GM23338 (cell line): ENCODE results near the gene TRHDE. TPM values are rescaled to one million over a fixed set of nuclear protein-coding genes. Genes with fewer than 3 reads are reported as not detected.

Experiments
- ATAC-seq: fragments of 200-7000 bp; cut with Tn5 transposase; 3 replicates; pipeline ENCODE4 v1.9.1; 2020
- DNase-seq: peaks from one replicate; pipeline ENCODE4 v3.0.0-alpha.2; 2015; ENCODE audit warnings: low spot score
- H2AFZ ChIP-seq: fragments of 200-600 bp; sonication (generic); 2 replicates; pipeline ENCODE4 v1.8.0; 2016; ENCODE audit warnings: antibody characterized with exemption, mild to moderate bottlenecking, moderate library complexity
- H3F3A ChIP-seq: fragments of 200-600 bp; sonication (generic); replicated peaks from 2 replicates; pipeline ENCODE4 v1.8.0; 2017; ENCODE audit warnings: antibody characterized with exemption, mixed run types, low read depth
- H3K27ac ChIP-seq: fragments of 200-600 bp; sonication (generic); 2 replicates; pipeline ENCODE4 v1.6.1; 2016; ENCODE audit warnings: low read depth
- H3K27me3 ChIP-seq: fragments of 200-600 bp; sonication (generic); 2 replicates; pipeline ENCODE4 v1.8.0; 2016; ENCODE audit warnings: mild to moderate bottlenecking, mixed run types, moderate library complexity; ENCODE audit not compliant: insufficient read depth
- H3K36me3 ChIP-seq: fragments of 200-600 bp; sonication (generic); 2 replicates; pipeline ENCODE4 v1.8.0; 2016; ENCODE audit warnings: mild to moderate bottlenecking; ENCODE audit not compliant: insufficient read depth
- H3K4me1 ChIP-seq: fragments of 200-600 bp; sonication (generic); 2 replicates; pipeline ENCODE4 v1.8.0; 2016; ENCODE audit warnings: mild to moderate bottlenecking, moderate library complexity; ENCODE audit not compliant: insufficient read depth
- H3K4me2 ChIP-seq: fragments of 200-600 bp; sonication (generic); 2 replicates; pipeline ENCODE4 v1.7.1; 2017; ENCODE audit warnings: mixed run types
- H3K4me3 ChIP-seq: fragments of 200-600 bp; sonication (generic); 2 replicates; pipeline ENCODE4 v1.6.1; 2016; ENCODE audit warnings: mixed run types
- H3K79me2 ChIP-seq: fragments of 200-600 bp; sonication (generic); replicated peaks from 2 replicates; pipeline ENCODE4 v1.8.0; 2017; ENCODE audit warnings: mild to moderate bottlenecking; ENCODE audit not compliant: insufficient read depth
- H3K9me2 ChIP-seq: fragments of 200-600 bp; sonication (generic); 2 replicates; pipeline ENCODE4 v1.8.0; 2017; ENCODE audit not compliant: insufficient read depth
- H4K20me1 ChIP-seq: fragments of 200-600 bp; sonication (generic); replicated peaks from 2 replicates; pipeline ENCODE4 v1.8.0; 2017; ENCODE audit warnings: mild to moderate bottlenecking; ENCODE audit not compliant: insufficient read depth
- H3K27ac Mint-ChIP-seq: 2 replicates; pipeline ENCODE4 v1.8.0; 2020; ENCODE audit warnings: inconsistent platforms, mild to moderate bottlenecking, moderate library complexity, mixed read lengths
- H3K27me3 Mint-ChIP-seq: 3 replicates; pipeline ENCODE4 v1.8.0; 2022; ENCODE audit warnings: low read depth, mild to moderate bottlenecking, moderate library complexity, mixed read lengths, inconsistent platforms; ENCODE audit not compliant: insufficient read depth, poor library complexity
- H3K36me3 Mint-ChIP-seq: 3 replicates; pipeline ENCODE4 v1.8.0; 2021; ENCODE audit warnings: low read depth, mild to moderate bottlenecking, inconsistent platforms, moderate library complexity, mixed read lengths
- H3K4me1 Mint-ChIP-seq: 3 replicates; pipeline ENCODE4 v1.8.0; 2020; ENCODE audit warnings: mild to moderate bottlenecking, inconsistent platforms, mixed read lengths
- H3K4me3 Mint-ChIP-seq: 3 replicates; pipeline ENCODE4 v1.8.0; 2021; ENCODE audit warnings: moderate library complexity, mild to moderate bottlenecking, inconsistent platforms, mixed read lengths
- H3K9me3 Mint-ChIP-seq: 3 replicates; pipeline ENCODE4 v1.8.0; 2020; ENCODE audit warnings: moderate library complexity, mild to moderate bottlenecking, inconsistent platforms, mixed read lengths
- CREB1 ChIP-seq: fragments of 250-450 bp; sonication (Bioruptor Pico); IDR thresholded peaks from 2 replicates; pipeline ENCODE4 v1.5.0; 2020; ENCODE audit warnings: low read depth, mild to moderate bottlenecking, moderate library complexity
- EZH2 ChIP-seq: fragments of 200-600 bp; sonication (generic); IDR thresholded peaks from one replicate; pipeline ENCODE4 v1.8.0; 2017; ENCODE audit warnings: antibody characterized with exemption, mild to moderate bottlenecking, low read depth; ENCODE audit not compliant: unreplicated experiment
- NANOG ChIP-seq: IDR thresholded peaks from 2 replicates; pipeline ENCODE4 v1.6.1; 2016; ENCODE audit warnings: antibody characterized with exemption, borderline replicate concordance
- POLR2AphosphoS5 ChIP-seq: IDR thresholded peaks from 2 replicates; pipeline ENCODE4 v1.6.1; 2016; ENCODE audit warnings: antibody characterized with exemption, low read depth
- STAT1 ChIP-seq: IDR thresholded peaks from one replicate; pipeline ENCODE4 v1.6.1; 2016; ENCODE audit warnings: antibody characterized with exemption; ENCODE audit not compliant: unreplicated experiment
- ZNF114 ChIP-seq: fragments of 250-450 bp; sonication (Bioruptor Pico); IDR thresholded peaks from 2 replicates; pipeline ENCODE4 v1.5.0; 2020; ENCODE audit warnings: mild to moderate bottlenecking, moderate library complexity
- polyA plus RNA-seq: library from polyadenylated mRNA; unstranded; fragments of >200 nt; fragmentation: Nextera tagmentation; extraction: Ambion mirVana; gene quantifications from 2 replicates; pipeline ENCODE4 v1.2.1, GENCODE V29; 2016
- total RNA-seq: library from RNA; depleted of rRNA; stranded (reverse); fragments of >200 nt; shearing (Covaris generic); gene quantifications from 2 replicates; pipeline ENCODE4 v1.2.3, GENCODE V29; 2014
- TF ChIP-seq, protein P1 (sequence below), 2 experiments: fragments of 200-600 bp in 1 of 2; sonication (generic) in 1 of 2; conservative IDR thresholded peaks; 2 replicates each; pipeline versions ENCODE4 v1.5.1 to v1.6.1; 2016 to 2017; ENCODE audit warnings: antibody characterized with exemption in 2 of 2, low read depth in 2 of 2, mild to moderate bottlenecking in 2 of 2, moderate library complexity in 1 of 2
- TF ChIP-seq, protein P2 (sequence below): IDR thresholded peaks from one replicate; pipeline ENCODE4 v1.6.1; 2018; ENCODE audit warnings: antibody characterized with exemption; ENCODE audit not compliant: unreplicated experiment
- TF ChIP-seq, protein P3 (sequence below): IDR thresholded peaks from 2 replicates; pipeline ENCODE4 v1.6.1; 2016; ENCODE audit warnings: antibody characterized with exemption

TRHDE gene
- total and polyA plus RNA-seq, 2 experiments from 2014 or later, result 1.3 to 7.7 TPM

DNA sequence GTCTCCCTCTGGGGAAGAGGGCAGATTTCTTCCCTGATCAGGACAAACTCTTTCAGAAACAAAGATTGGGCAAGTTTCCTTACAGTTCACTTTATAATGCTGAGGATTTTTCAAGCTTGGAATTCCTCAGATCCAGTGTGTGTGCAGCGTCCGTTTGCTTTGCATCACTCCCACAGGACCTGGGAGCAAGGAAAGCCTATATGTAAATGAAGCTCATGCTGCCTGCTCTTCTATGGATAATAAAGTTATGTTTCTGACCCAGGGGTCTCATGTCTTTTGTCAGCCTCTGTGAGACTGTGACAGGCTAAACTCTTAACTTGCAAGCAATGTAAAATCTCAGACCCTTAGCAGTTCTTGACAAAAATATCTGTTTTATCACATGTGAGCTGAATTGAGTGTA lies 41.6 kb downstream of the TRHDE start:
- H3K36me3 ChIP-seq, result no peaks in the 10 kb centered on the region
- H3K27me3 ChIP-seq, result no peaks in the 10 kb centered on the region
- peak overlapping the region; percentile 24; the same call in 1 of the 2 replicates for H3K27ac ChIP-seq
- H3K4me1 ChIP-seq, result peaks cover 7% of the 10 kb centered on the region
- Mint-ChIP-seq H3K9me3 (no peaks in the 10 kb centered on the region), H3K4me1 (no peaks in the 10 kb centered on the region), H3K4me3 (no peak overlapping the region), H3K27ac (no peak overlapping the region), H3K27me3 (no peaks in the 10 kb centered on the region), H3K36me3 (no peaks in the 10 kb centered on the region)
- no peaks in the 10 kb centered on the region for H3K9me2 ChIP-seq
- H3K4me2 ChIP-seq, result no peak overlapping the region
- peak overlapping the region; percentile 35; the same call in 1 of the 2 replicates for H2AFZ ChIP-seq
- TF ChIP-seq STAT1 (no peak), ZNF114 (CRISPR knock-in tag) (no peak), EZH2 (no peak)
- TF ChIP-seq, protein P1, sequence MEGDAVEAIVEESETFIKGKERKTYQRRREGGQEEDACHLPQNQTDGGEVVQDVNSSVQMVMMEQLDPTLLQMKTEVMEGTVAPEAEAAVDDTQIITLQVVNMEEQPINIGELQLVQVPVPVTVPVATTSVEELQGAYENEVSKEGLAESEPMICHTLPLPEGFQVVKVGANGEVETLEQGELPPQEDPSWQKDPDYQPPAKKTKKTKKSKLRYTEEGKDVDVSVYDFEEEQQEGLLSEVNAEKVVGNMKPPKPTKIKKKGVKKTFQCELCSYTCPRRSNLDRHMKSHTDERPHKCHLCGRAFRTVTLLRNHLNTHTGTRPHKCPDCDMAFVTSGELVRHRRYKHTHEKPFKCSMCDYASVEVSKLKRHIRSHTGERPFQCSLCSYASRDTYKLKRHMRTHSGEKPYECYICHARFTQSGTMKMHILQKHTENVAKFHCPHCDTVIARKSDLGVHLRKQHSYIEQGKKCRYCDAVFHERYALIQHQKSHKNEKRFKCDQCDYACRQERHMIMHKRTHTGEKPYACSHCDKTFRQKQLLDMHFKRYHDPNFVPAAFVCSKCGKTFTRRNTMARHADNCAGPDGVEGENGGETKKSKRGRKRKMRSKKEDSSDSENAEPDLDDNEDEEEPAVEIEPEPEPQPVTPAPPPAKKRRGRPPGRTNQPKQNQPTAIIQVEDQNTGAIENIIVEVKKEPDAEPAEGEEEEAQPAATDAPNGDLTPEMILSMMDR (conservative IDR thresholded peaks at IDR 0.05; ENCODE audit: low read depth in 2 of 2), result no peak
- TF ChIP-seq, protein P2, sequence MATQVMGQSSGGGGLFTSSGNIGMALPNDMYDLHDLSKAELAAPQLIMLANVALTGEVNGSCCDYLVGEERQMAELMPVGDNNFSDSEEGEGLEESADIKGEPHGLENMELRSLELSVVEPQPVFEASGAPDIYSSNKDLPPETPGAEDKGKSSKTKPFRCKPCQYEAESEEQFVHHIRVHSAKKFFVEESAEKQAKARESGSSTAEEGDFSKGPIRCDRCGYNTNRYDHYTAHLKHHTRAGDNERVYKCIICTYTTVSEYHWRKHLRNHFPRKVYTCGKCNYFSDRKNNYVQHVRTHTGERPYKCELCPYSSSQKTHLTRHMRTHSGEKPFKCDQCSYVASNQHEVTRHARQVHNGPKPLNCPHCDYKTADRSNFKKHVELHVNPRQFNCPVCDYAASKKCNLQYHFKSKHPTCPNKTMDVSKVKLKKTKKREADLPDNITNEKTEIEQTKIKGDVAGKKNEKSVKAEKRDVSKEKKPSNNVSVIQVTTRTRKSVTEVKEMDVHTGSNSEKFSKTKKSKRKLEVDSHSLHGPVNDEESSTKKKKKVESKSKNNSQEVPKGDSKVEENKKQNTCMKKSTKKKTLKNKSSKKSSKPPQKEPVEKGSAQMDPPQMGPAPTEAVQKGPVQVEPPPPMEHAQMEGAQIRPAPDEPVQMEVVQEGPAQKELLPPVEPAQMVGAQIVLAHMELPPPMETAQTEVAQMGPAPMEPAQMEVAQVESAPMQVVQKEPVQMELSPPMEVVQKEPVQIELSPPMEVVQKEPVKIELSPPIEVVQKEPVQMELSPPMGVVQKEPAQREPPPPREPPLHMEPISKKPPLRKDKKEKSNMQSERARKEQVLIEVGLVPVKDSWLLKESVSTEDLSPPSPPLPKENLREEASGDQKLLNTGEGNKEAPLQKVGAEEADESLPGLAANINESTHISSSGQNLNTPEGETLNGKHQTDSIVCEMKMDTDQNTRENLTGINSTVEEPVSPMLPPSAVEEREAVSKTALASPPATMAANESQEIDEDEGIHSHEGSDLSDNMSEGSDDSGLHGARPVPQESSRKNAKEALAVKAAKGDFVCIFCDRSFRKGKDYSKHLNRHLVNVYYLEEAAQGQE, result no peak
- TF ChIP-seq, protein P3, sequence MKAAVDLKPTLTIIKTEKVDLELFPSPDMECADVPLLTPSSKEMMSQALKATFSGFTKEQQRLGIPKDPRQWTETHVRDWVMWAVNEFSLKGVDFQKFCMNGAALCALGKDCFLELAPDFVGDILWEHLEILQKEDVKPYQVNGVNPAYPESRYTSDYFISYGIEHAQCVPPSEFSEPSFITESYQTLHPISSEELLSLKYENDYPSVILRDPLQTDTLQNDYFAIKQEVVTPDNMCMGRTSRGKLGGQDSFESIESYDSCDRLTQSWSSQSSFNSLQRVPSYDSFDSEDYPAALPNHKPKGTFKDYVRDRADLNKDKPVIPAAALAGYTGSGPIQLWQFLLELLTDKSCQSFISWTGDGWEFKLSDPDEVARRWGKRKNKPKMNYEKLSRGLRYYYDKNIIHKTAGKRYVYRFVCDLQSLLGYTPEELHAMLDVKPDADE, result no peak
- DNase-seq (peak; percentile 7), ATAC-seq (no peak)
- no peaks in the 10 kb centered on the region for H3F3A ChIP-seq
- H3K4me3 ChIP-seq, result no peak overlapping the region
- no peaks in the 10 kb centered on the region for H4K20me1 ChIP-seq
- H3K79me2 ChIP-seq, result no peaks in the 10 kb centered on the region

DNA sequence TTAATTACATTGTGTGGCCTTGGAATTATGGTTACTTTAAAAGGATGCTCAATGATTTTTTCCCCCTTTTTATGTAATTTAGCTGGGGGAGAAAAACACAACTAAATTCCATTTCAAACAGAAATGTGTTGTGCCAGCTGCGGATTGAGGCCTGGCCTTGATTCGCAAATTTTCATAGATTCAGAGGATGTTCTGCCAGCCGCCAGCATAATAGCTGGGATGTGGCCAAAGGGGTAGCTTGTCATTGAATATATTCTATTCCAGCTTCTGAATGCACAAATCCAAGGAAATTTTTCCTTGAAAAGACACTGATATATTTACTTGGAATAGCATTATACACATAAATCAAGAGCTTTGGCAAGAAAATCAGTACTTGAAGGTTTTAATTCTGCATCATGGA lies 43.7 kb downstream of the TRHDE start:
- Histone ChIP-seq H3F3A (no peaks in the 10 kb centered on the region), H3K4me3 (no peak overlapping the region), H2AFZ (no peak overlapping the region), H3K27me3 (no peaks in the 10 kb centered on the region), H3K9me2 (no peaks in the 10 kb centered on the region), H3K4me2 (no peak overlapping the region), H3K4me1 (peaks cover 7% of the 10 kb centered on the region), H3K36me3 (no peaks in the 10 kb centered on the region), H3K79me2 (no peaks in the 10 kb centered on the region), H4K20me1 (no peaks in the 10 kb centered on the region), H3K27ac (no peak overlapping the region)
- no peak for TF ChIP-seq EZH2
- no peak for TF ChIP-seq POLR2AphosphoS5
- TF ChIP-seq CREB1 (CRISPR knock-in tag), result no peak
- no peak for TF ChIP-seq STAT1
- no peak for TF ChIP-seq NANOG
- Mint-ChIP-seq H3K4me1 (no peaks in the 10 kb centered on the region), H3K27ac (no peak overlapping the region), H3K27me3 (no peaks in the 10 kb centered on the region), H3K9me3 (no peaks in the 10 kb centered on the region), H3K36me3 (no peaks in the 10 kb centered on the region), H3K4me3 (no peak overlapping the region)
- DNase-seq (no peak), ATAC-seq (no peak)
